WI38 (cell line): Measurements from ENCODE around the gene KRTAP10-12.
"Not testable (repeated sequence)": the region's sequence is repeated elsewhere in the genome, so short reads cannot be mapped to it uniquely, and the experiment has no call there.

Experiments used
- H3K4me3 ChIP-seq: 2 replicates; pipeline ENCODE4 v1.5.1; 2011; ENCODE audit warnings: low read depth, mild to moderate bottlenecking, control low read depth, low read length
- CTCF ChIP-seq: IDR thresholded peaks from 2 replicates; pipeline ENCODE4 v1.5.1; 2012; ENCODE audit warnings: low read depth, mild to moderate bottlenecking, control low read depth, low read length

KRTAP10-12 gene

GRCh38 chr21:44697172-44697810 is at the start of gene KRTAP10-12:
TSS of gene KRTAP10-12 (plus strand) at chr21:44697172. CDS start at chr21:44697202, 30 bp downstream.
- not testable (repeated sequence) for H3K4me3 ChIP-seq

- no peak for TF ChIP-seq CTCF
- no peak overlapping the region for H3K4me3 ChIP-seq
Observed at GRCh38 chr21:44647222-44647552, 49.8 kb upstream of the KRTAP10-12 start.

GRCh38 chr21:44648557-44649311 is 48.2 kb upstream of the KRTAP10-12 start:
- H3K4me3 ChIP-seq = no peak overlapping the region
- TF ChIP-seq CTCF = no peak

- no peak for TF ChIP-seq CTCF
Observed at GRCh38 chr21:44649521-44650100, 47.4 kb upstream of the KRTAP10-12 start.

GRCh38 chr21:44650265-44650972 is 46.6 kb upstream of the KRTAP10-12 start:
- no peak for TF ChIP-seq CTCF
- no peak overlapping the region for H3K4me3 ChIP-seq

More at GRCh38 chr21:44649521-44650100, 47.4 kb upstream of the KRTAP10-12 start:
- no peak overlapping the region for H3K4me3 ChIP-seq

GRCh38 chr21:44650973-44651675 is 45.8 kb upstream of the KRTAP10-12 start:
- no peak overlapping the region for H3K4me3 ChIP-seq
- no peak for TF ChIP-seq CTCF

GRCh38 chr21:44653123-44653522 is 43.8 kb upstream of the KRTAP10-12 start:
- H3K4me3 ChIP-seq = no peak overlapping the region
- no peak for TF ChIP-seq CTCF
